Glomerular visceral epithelial cell (primary cell): Measurements from ENCODE around the gene ATP10A.

Experiments
- DNase-seq: peaks from one replicate; pipeline ENCODE4 v3.0.0-alpha.2; 2016; ENCODE audit errors: extremely low spot score

ATP10A gene

GRCh38 chr15:25706176-25706955 lies 156.8 kb downstream of the ATP10A start:
- DNase-seq = no peak

GRCh38 chr15:25705433-25706115 lies 157.6 kb downstream of the ATP10A start:
- DNase-seq = no peak

- no peak for DNase-seq
These were observed 159.4 kb downstream of the ATP10A start for GRCh38 chr15:25703726-25704125.

DNA sequence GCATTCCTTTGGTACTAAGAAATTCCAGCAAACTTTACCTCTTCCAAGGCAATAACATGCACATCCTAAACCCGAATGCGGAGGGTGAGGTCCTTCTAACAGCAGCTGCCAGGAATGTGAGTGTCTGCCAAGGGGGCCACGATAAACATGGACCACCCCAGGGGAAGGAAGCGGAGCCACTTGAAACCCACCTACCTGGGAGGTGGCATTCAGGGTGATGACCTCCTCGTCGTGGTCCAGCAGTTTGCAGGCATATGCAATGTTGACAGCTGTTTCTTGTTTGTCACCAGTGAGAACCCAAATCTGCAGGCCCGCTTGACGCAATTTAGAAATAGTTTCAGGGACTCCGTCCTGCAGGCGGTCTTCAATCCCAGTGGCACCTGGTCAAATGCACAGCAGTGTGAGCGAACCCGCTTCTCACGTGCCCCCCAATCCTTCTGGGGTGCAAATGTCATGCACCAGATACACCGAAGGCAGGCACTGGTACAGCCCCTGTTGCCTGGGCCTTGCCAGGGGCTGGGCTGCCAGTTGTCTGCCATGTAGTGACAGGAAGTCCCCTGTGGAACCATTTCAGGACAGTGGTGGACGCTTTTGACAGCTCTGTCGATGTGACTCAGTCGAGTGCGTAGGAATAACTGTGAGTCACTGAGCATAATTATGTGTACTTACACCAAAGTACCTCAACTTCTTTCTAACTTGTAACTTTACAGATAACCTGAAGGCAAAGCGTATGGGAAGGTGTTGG lies 161.2 kb downstream of the ATP10A start:
- DNase-seq = no peak

DNA sequence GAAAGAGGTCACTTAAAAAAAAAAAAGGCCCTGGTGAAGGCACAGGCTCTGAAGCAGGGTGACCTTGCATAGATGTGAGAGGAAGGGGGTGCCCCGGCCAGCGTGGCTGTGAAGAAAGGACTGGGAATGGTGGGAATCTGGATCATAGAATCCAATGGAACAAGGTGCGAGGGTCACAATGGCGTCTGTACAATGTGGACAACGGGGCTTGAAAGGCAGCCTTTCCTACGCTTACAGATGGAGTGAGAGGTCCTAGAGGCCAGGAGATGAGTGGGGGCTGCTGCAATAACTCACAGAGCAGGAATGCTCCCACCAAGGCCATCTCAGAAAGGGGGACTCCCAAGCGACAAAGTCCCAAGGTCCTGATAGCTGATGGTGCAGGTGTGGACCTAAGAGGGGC lies 162.2 kb downstream of the ATP10A start:
- DNase-seq = no peak

GRCh38 chr15:25697586-25697985 lies 165.5 kb downstream of the ATP10A start:
- DNase-seq = no peak

- no peak for DNase-seq
These were observed 167.0 kb downstream of the ATP10A start for GRCh38 chr15:25695875-25696760.

- DNase-seq = no peak
These were observed 168.3 kb downstream of the ATP10A start for GRCh38 chr15:25694823-25695312.

- DNase-seq = no peak
These were observed 168.9 kb downstream of the ATP10A start for GRCh38 chr15:25694239-25694584.

DNA sequence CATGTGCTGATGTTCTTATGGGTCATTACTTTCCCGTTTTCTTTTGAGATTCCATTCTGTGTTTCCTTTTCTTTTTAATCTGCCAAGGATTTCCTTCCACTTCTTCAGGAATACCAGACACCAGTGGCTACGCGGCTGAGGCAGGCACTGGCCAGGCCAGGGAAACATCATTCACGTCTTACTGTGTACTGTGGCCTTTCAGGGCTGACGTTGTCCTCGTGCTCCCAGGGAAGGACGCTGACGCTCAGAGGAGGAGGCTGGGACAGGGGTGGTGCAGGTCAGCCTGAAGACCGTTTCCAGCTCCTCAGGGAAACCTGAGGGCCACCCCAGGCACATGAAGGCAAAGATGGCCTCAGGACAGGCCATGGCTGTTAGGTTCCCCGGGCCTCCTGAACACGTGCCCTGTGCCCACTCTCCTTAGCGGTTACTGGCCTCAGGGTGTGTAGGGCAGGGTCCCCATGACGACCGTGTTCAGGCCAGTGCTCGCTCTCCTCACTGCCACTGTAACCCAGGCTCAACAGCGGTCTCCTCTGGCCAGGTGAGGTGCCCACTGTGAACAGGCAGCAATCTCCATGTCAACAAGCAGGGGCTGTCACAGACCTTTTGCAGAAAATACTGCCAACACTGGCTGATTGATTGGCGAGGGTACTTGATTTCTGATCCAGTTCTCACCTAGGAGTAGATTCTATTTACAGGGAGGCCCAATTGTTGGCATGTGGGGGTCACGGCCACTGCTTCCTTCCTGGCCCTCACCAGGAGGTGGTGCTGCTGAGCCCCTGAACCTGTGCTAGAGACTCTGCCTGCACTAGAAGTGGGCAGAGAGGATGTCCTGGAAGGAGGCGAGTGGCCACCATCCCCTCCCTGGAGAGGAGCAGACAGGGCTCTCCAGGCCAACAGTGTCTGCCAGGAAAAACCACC lies 169.5 kb downstream of the ATP10A start:
- DNase-seq = peak; percentile 23

- DNase-seq = no peak
These were observed 171.3 kb downstream of the ATP10A start for GRCh38 chr15:25691544-25692430.

DNA sequence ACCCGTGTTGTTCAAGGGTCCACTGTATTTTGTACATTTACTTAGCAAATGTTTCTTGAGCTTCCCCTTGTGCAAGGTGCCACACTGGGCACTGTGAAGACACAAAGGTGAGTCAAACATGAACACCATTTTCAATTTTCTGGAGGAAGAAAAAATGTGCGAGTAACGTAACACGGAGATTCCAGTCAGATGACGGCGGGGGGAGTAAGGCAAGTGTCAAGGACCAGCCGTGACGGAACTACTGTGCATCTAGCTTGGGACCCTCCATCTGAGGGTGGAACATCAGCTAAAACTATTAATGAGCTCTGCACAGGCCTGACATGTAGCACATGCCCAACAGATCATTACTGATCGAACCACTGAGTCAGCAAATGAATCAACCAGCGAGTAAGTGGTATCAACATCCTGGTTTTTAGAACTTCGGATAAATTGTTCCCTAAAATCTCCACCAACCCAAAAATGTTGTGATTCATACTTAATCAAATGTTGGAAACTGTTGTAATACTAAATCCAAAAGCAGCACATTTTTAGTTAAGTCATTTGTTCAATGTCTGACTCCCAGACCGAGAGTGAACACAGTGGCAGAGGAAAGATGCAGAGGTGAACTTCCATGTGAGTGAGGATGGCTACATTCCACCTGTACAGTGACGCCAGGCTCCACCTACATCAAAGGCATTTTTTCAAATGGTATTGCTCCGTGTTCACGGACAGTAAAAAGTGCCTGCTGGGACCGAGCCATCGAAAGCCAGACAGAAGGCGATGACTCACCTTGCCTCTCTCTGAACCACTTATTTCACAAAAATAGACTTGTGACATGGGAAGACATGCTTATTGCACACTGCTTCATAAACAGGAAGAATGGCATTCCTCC lies 172.2 kb downstream of the ATP10A start:
- peak; percentile 67 for DNase-seq

- DNase-seq = no peak
These were observed 173.5 kb downstream of the ATP10A start for GRCh38 chr15:25689592-25689991.

DNA sequence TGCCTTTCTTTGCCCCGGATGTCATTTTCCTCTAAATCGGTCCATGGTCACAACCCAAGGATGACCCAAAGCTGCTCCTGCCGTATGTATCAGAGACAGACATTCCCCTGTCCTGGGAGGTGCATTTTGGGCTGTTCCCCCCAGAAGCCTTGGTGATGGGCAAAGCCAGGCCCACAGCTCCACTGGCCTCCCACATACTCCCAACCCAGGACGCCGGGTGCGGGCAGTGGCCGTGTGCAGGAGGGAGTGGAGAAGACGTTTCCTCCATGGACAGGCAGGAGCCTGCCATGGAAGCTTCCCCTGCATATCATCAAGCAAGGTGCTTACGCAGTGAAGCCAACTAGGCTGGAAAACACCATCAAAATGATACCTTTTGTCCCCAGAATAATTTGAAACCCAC lies 175.0 kb downstream of the ATP10A start:
- DNase-seq = no peak

DNA sequence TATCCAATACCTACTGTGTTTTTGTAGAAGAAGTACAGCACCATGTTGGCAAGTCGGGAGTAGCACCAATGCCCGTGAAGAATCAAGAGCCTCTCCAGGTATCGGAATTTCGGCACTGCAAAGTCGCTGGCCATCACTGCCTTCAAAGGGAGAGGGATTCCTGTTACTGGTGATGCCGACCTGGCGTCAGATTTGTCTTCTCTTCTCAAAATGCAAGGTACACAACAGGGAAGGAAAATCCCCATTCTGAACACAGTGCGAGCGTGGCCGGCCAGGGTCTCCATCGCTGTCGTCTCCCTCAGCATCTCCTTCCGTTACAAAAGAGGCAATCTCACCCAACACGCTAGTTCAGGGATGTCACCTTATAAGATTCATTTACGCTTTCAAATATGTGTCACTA lies 175.4 kb downstream of the ATP10A start:
- DNase-seq = no peak

GRCh38 chr15:25687276-25687675 lies 175.9 kb downstream of the ATP10A start:
- DNase-seq = no peak

DNA sequence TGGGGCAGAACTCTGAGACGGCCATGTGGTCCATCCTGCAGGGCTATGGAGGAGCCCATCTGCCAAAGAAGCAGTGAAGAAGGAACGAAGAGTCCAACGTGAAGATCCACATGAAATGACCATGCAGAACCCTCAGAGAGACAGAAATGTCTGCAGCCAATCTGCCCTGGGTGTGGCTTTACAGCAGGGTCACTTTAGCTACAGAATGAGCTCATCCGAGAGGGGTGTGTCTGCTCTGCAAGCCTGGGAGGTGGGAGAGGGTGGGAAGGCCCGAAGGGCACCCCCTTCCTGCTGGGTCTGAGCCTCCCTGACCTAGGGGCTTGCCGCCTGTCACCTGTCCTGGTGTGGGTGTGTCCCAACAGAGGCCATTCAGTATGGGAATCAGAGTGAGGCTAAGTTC lies 176.3 kb downstream of the ATP10A start:
- no peak for DNase-seq
